HL-60 (cell line): ENCODE data around the gene TCF25.

Experiments
- TF ChIP-seq, protein P1 (sequence below): IDR thresholded peaks from 2 replicates; pipeline ENCODE4 v1.6.1; 2012; ENCODE audit warnings: low read depth; ENCODE audit not compliant: insufficient replicate concordance
- TF ChIP-seq, protein P2 (sequence below): IDR thresholded peaks from one replicate; pipeline ENCODE4 v1.5.1; 2011; ENCODE audit warnings: low read length, control low read depth, inconsistent platforms; ENCODE audit not compliant: insufficient read depth

DNA sequence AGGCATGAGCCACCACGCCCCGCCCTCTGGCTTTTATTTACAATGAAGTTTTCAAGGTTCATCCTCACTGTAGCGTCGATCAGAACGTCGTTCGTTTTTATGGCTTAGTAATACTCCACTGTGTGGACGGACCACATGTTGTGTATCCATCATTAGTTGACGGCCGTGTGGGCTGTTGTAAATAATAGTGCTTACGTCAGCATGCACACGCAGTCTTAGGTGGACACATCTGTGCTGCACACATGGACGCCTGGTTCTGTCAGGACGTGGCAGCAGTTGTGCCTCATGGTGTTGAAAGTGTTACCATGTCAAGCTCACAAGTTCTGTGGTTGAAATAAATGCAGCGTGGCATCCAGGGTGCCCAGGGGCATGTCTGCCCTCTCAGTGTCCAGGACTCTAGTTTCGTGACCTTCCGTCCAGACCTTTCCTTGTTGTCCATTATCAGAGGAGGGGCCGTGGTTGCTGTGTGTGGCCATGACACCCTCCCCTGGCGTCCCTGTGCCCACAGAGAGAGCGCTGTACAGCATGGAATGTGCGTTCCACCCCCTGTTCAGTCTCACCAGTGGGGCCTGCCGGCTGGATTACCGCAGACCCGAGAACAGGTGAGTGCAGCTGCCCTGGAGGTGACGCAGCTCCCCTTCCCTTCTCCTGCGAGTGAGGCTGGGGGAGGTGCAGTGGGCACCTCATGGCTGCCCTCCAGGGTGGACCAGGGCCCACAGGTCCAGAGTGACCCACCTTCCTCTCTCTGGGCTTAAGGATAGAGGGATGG is 22.3 kb downstream of the TCF25 start:
- TF ChIP-seq, protein P1, sequence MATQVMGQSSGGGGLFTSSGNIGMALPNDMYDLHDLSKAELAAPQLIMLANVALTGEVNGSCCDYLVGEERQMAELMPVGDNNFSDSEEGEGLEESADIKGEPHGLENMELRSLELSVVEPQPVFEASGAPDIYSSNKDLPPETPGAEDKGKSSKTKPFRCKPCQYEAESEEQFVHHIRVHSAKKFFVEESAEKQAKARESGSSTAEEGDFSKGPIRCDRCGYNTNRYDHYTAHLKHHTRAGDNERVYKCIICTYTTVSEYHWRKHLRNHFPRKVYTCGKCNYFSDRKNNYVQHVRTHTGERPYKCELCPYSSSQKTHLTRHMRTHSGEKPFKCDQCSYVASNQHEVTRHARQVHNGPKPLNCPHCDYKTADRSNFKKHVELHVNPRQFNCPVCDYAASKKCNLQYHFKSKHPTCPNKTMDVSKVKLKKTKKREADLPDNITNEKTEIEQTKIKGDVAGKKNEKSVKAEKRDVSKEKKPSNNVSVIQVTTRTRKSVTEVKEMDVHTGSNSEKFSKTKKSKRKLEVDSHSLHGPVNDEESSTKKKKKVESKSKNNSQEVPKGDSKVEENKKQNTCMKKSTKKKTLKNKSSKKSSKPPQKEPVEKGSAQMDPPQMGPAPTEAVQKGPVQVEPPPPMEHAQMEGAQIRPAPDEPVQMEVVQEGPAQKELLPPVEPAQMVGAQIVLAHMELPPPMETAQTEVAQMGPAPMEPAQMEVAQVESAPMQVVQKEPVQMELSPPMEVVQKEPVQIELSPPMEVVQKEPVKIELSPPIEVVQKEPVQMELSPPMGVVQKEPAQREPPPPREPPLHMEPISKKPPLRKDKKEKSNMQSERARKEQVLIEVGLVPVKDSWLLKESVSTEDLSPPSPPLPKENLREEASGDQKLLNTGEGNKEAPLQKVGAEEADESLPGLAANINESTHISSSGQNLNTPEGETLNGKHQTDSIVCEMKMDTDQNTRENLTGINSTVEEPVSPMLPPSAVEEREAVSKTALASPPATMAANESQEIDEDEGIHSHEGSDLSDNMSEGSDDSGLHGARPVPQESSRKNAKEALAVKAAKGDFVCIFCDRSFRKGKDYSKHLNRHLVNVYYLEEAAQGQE = no peak
- TF ChIP-seq, protein P2, sequence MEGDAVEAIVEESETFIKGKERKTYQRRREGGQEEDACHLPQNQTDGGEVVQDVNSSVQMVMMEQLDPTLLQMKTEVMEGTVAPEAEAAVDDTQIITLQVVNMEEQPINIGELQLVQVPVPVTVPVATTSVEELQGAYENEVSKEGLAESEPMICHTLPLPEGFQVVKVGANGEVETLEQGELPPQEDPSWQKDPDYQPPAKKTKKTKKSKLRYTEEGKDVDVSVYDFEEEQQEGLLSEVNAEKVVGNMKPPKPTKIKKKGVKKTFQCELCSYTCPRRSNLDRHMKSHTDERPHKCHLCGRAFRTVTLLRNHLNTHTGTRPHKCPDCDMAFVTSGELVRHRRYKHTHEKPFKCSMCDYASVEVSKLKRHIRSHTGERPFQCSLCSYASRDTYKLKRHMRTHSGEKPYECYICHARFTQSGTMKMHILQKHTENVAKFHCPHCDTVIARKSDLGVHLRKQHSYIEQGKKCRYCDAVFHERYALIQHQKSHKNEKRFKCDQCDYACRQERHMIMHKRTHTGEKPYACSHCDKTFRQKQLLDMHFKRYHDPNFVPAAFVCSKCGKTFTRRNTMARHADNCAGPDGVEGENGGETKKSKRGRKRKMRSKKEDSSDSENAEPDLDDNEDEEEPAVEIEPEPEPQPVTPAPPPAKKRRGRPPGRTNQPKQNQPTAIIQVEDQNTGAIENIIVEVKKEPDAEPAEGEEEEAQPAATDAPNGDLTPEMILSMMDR = no peak
